HEK293T (cell line): ENCODE results near the gene GABRA1.

ENCODE experiments used
- CTCF ChIA-PET: fragments of 350-600 bp; formaldehyde crosslinking; extraction: SDS; loops from one replicate; lab custom pipeline; 2021; ENCODE audit warnings: antibody characterized with exemption, inconsistent platforms; lab: Yijun Ruan, JAX
- POLR2A ChIA-PET: fragments of 350-600 bp; formaldehyde crosslinking; extraction: SDS; loops from one replicate; lab custom pipeline; 2020; ENCODE audit warnings: antibody characterized with exemption, inconsistent platforms; lab: Yijun Ruan, JAX
- DNase-seq: peaks from one replicate; pipeline ENCODE4 v3.0.0; 2012; ENCODE audit warnings: mixed read lengths; ENCODE audit errors: extremely low spot score
- ARNT ChIP-seq: fragments of 450-650 bp; IDR thresholded peaks from 2 replicates; pipeline ENCODE4 v1.6.1; 2017; ENCODE audit warnings: mild to moderate bottlenecking
- BHLHE40 ChIP-seq: fragments of 450-650 bp; IDR thresholded peaks from 2 replicates; pipeline ENCODE4 v1.6.1; 2016; ENCODE audit warnings: mild to moderate bottlenecking, moderate library complexity, borderline replicate concordance
- CTBP1 ChIP-seq: fragments of 450-650 bp; IDR thresholded peaks from 2 replicates; pipeline ENCODE4 v1.6.1; 2016; ENCODE audit warnings: borderline replicate concordance
- ELF4 ChIP-seq: fragments of 450-650 bp; IDR thresholded peaks from 2 replicates; pipeline ENCODE4 v1.6.1; 2017; ENCODE audit warnings: antibody characterized with exemption
- FOXA1 ChIP-seq: fragments of 450-650 bp; IDR thresholded peaks from 2 replicates; pipeline ENCODE4 v1.6.1; 2016; ENCODE audit warnings: mild to moderate bottlenecking
- FOXK2 ChIP-seq: fragments of 450-650 bp; IDR thresholded peaks from 2 replicates; pipeline ENCODE4 v1.6.1; 2016; ENCODE audit warnings: mild to moderate bottlenecking
- FOXM1 ChIP-seq: fragments of 450-650 bp; IDR thresholded peaks from 2 replicates; pipeline ENCODE4 v1.6.1; 2017; ENCODE audit warnings: mild to moderate bottlenecking, borderline replicate concordance
- HDGF ChIP-seq: fragments of 450-650 bp; IDR thresholded peaks from 2 replicates; pipeline ENCODE4 v1.6.1; 2017; ENCODE audit warnings: antibody characterized with exemption, borderline replicate concordance
- L3MBTL2 ChIP-seq: fragments of 450-650 bp; conservative IDR thresholded peaks from 2 replicates; pipeline ENCODE4 v1.6.1; 2016; ENCODE audit warnings: mild to moderate bottlenecking
- LEF1 ChIP-seq: fragments of 450-650 bp; IDR thresholded peaks from 2 replicates; pipeline ENCODE4 v1.6.1; 2017; ENCODE audit warnings: mild to moderate bottlenecking, borderline replicate concordance
- NFRKB ChIP-seq: fragments of 450-650 bp; IDR thresholded peaks from 2 replicates; pipeline ENCODE4 v1.6.1; 2016; ENCODE audit warnings: mild to moderate bottlenecking, moderate library complexity
- SP1 ChIP-seq: fragments of 450-650 bp; IDR thresholded peaks from 2 replicates; pipeline ENCODE4 v1.6.1; 2017
- SUZ12 ChIP-seq: fragments of 450-650 bp; IDR thresholded peaks from 2 replicates; pipeline ENCODE4 v1.6.1; 2016; ENCODE audit warnings: mild to moderate bottlenecking
- TARDBP ChIP-seq: fragments of 450-650 bp; IDR thresholded peaks from 2 replicates; pipeline ENCODE4 v1.6.1; 2016
- ZNF384 ChIP-seq: fragments of 450-650 bp; IDR thresholded peaks from 2 replicates; pipeline ENCODE4 v1.6.1; 2016
- TF ChIP-seq, protein P1 (sequence below): fragments of 450-650 bp; IDR thresholded peaks from 2 replicates; pipeline ENCODE4 v1.6.1; 2016

Gene GABRA1

GRCh38 chr5:161850491-161850890, 2.6 kb downstream of the GABRA1 start:
- no peak for TF ChIP-seq HDGF
- TF ChIP-seq ELF4, result no peak
- no peak for TF ChIP-seq NFRKB
- TF ChIP-seq, protein P1, sequence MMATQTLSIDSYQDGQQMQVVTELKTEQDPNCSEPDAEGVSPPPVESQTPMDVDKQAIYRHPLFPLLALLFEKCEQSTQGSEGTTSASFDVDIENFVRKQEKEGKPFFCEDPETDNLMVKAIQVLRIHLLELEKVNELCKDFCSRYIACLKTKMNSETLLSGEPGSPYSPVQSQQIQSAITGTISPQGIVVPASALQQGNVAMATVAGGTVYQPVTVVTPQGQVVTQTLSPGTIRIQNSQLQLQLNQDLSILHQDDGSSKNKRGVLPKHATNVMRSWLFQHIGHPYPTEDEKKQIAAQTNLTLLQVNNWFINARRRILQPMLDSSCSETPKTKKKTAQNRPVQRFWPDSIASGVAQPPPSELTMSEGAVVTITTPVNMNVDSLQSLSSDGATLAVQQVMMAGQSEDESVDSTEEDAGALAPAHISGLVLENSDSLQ, result no peak
- no peak for TF ChIP-seq ARNT
- TF ChIP-seq L3MBTL2, result no peak
- DNase-seq, result no peak
- CTCF ChIA-PET, result interaction anchor here (0.6 kb wide), 1 partner anchor 935 kb away, joined by 3 read pairs; no protein-coding TSS in a partner anchor
- POLR2A ChIA-PET, result no interaction called here

GRCh38 chr5:161851691-161852299, 3.9 kb downstream of the GABRA1 start:
- POLR2A ChIA-PET, result no interaction called here

DNA sequence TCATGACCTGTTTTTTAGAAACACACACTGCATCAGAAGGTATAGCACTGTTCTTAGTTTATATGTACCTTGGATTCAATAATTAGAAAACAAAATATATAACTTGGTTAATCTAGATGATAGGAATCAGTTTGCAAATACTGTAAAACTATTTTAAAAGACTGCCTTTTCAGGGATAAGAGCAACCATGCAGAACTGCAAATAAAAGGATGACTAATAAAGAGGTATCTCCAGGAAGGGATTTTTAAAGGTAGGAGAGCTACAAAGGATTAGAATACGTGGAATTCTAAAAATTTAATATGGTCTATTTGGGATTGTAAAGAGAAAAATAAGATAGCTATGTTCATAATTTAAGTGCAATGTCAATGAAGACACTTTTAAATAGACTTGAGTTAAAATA, 9.4 kb downstream of the GABRA1 start:
- CTCF ChIA-PET, result no interaction called here
- POLR2A ChIA-PET, result no interaction called here
- DNase-seq, result no peak
- TF ChIP-seq FOXA1 (no peak), SUZ12 (no peak), ZNF384 (no peak), ELF4 (no peak), TARDBP (no peak), L3MBTL2 (no peak), BHLHE40 (no peak), HDGF (no peak), ARNT (no peak)
- TF ChIP-seq, protein P1, result no peak

More at GRCh38 chr5:161851691-161852299, 3.9 kb downstream of the GABRA1 start:
- DNase-seq, result no peak
- CTCF ChIA-PET, result no interaction called here
- TF ChIP-seq L3MBTL2 (no peak), LEF1 (no peak), ELF4 (no peak), NFRKB (no peak), CTBP1 (no peak), FOXM1 (no peak), BHLHE40 (no peak), SP1 (no peak), FOXA1 (no peak), TARDBP (no peak), HDGF (no peak), SUZ12 (no peak)
- TF ChIP-seq, protein P1, result no peak

- CTCF ChIA-PET, result interaction anchor here (0.9 kb wide), 1 partner anchor 15 kb away, joined by 3 read pairs; the partner anchor contains the start of gene GABRA1
- TF ChIP-seq L3MBTL2, result no peak
- TF ChIP-seq, protein P1, result no peak
- no peak for TF ChIP-seq BHLHE40
- TF ChIP-seq ZNF384, result no peak
- TF ChIP-seq FOXK2, result no peak
- TF ChIP-seq SUZ12, result no peak
- no peak for TF ChIP-seq LEF1
- no peak for TF ChIP-seq NFRKB
- TF ChIP-seq FOXA1, result no peak
- no peak for TF ChIP-seq ARNT
- TF ChIP-seq TARDBP, result no peak
- TF ChIP-seq CTBP1, result no peak
- no peak for TF ChIP-seq ELF4
- TF ChIP-seq FOXM1, result no peak
- TF ChIP-seq SP1, result no peak
- no peak for TF ChIP-seq HDGF
- no peak for DNase-seq
- POLR2A ChIA-PET, result no interaction called here
Observed at GRCh38 chr5:161863259-161863658, 15.3 kb downstream of the GABRA1 start.

DNA sequence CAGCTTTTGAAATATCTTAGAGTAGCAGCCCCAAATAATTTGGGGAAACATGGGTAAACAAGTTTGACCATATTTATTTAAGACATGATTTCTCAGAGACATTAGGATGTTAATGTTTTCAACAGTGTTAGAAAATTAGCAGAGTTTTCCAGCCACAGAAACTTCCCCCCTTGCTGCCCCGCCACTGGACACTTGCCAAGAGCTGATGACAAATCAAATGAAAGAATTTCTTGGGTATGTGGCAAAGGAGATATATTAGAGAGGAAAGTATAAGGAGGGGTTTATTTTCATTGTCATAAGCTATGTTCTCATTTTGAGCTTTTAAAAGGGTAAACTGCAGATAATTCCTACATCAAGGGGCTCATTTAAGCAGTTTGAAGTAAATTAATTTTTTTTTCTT, 15.9 kb downstream of the GABRA1 start:
- no peak for DNase-seq
- ChIA-PET POLR2A (no interaction called here), CTCF (no interaction called here)
- TF ChIP-seq SP1 (no peak), CTBP1 (no peak), ELF4 (no peak), SUZ12 (no peak), ARNT (no peak), FOXM1 (no peak), NFRKB (no peak), L3MBTL2 (no peak), HDGF (no peak)

DNA sequence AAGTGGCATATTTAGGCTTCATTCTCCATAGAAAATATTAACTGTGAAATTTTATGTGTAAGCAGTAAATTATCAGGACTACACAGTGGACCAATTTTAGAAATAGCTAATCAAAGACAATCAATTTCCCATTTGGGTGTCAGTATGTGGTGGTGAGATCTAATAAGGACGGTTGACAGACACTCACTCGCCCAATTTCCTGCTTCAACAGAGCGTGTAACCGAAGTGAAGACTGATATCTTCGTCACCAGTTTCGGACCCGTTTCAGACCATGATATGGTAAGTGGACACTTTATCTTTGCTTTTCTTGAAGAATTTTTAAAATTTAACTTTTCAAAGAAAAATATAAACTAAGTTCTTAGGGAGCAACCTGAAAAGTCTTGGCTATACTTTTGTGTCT, 17.6 kb downstream of the GABRA1 start:
- ChIA-PET POLR2A (no interaction called here), CTCF (no interaction called here)
- TF ChIP-seq TARDBP (no peak), L3MBTL2 (no peak), NFRKB (no peak), CTBP1 (no peak), BHLHE40 (no peak), ELF4 (no peak), FOXM1 (no peak), FOXA1 (no peak), LEF1 (no peak), ZNF384 (no peak), FOXK2 (no peak)
- TF ChIP-seq, protein P1, result no peak
- no peak for DNase-seq
